HG03139 (cell line): ENCODE measurements around the gene SPAG6.
"Not testable (repeated sequence)": the region's sequence is repeated elsewhere in the genome, so short reads cannot be mapped to it uniquely, and the experiment has no call there.

Experiments
- ATAC-seq: cut with Tn5 transposase; IDR thresholded peaks from one replicate; pipeline ENCODE4 v1.9.1; 2021; ENCODE audit not compliant: unreplicated experiment

The SPAG6 gene

DNA sequence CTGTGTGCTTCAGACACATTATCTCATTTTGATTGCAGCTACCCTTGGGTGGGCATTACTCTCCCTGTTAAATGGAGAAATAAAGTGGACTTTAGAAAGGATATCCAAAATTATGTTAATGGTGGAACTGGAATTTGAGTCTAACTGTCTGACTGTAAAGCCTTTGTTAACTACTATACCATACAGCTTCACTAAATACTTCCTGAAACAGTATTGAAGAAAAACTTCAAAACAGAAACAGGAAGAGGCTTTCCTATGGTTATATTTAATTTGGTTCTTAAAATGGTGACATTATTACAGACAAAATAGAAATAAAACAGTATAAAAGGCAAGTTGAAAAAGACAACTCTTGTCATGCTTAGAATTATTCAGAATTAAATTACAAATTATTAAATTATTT is 25.0 kb downstream of the SPAG6 start:
- no peak for ATAC-seq

DNA sequence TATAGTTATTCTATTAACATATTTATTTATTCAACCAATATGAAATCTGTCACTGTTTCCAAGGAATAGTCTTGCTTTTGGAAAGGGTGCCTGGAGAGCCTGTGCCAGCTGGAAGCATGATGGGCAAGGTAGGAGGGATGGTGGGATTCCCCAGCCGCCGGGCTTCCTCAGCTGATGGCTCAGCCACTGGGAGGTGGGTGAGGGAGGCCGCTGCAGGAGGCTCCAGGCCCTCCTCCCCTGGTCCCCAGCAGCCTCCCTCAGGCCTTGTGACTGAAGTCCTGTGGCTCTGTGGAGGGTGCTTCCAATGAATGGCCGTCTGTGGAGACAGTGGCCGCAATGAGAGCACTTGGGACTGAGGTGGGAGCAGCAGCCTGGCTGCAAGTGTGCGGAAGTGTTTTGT is 27.0 kb downstream of the SPAG6 start:
- no peak for ATAC-seq

DNA sequence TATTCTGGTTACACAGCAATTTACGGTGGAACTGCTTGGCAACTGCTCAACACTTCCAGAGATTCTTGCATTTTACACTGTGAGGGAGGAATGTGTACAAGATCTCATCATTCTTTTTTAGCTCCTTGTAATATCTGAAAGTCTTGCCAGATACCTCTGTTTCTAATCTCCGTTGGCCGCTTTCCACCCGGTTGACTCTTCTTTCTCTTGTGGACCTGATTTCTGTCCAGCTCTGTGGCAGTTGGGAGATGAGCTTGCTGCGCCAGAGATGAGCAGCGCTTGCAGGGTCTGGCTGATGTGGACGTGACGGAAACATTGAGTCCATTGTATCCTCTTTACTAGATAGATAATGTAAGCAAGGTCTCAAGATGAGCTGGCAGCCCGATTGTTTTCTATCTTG is 27.6 kb downstream of the SPAG6 start:
- ATAC-seq, result no peak

DNA sequence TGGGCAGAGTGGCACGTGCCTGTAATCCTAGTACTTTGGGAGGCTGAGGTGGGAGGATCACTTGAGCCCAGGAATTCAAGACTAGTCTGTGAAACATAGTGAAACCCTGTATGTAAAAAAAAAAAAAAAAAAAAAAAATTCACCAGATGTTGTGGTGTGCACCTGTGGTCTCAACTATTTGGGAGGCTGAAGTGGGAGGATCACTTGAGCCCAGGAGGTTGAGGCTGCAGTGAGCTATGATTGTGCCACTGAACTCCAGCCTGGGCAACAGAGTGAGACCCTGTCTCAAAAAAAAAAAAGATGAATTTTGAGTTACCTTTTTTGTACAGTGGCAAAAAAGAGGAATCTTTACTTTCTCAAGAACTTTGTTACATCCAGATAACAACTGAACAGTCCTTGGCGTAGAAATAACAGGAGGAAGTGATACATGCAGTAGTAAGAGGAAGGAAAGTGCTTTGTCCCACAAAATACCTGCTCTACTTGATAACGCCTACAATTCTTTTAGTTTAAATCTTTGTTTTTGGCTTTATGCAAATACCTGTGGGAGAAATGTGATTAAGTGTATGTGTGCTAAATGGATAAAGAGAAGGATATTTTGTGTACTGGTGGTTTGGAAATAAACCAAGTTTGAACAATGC is 29.3 kb downstream of the SPAG6 start:
- no peak for ATAC-seq

DNA sequence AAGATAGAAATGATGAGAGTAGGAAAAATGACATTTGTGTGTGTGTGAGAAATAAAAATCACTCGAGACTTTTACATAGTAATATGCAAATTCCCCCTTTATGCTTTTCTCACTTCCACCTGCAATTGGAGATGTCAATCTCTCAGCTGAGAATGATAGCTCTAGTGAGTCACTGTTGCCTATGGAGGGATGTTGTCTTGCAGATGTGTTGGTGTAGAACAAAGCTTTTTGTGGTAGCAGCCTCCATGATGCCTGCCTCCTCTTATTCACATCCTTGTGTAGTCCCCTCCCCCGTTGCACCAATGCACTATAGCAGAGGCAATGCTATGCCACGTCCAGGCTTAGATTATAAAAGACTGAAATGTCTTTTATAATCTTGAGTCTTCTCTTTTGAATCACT is 33.8 kb downstream of the SPAG6 start:
- ATAC-seq, result no peak

DNA sequence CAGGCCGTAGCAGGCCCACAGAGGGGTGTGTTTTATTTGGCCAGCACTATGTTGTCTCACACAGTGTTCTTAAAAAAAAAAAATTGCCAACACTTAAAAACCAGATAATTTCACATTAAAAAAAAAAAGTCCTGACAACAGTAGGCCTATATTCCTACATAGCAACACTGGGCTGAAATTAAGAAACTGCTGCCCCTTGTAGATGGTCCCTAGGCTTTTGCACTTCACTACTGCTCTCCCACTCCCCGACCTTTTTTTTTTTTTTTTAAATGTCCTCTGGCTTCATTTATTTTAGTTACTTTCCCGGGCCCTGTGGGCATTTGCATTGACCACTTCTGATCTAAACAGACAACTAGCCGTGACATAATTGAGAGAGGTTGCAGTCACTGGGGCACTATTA is 36.0 kb downstream of the SPAG6 start:
- no peak for ATAC-seq

DNA sequence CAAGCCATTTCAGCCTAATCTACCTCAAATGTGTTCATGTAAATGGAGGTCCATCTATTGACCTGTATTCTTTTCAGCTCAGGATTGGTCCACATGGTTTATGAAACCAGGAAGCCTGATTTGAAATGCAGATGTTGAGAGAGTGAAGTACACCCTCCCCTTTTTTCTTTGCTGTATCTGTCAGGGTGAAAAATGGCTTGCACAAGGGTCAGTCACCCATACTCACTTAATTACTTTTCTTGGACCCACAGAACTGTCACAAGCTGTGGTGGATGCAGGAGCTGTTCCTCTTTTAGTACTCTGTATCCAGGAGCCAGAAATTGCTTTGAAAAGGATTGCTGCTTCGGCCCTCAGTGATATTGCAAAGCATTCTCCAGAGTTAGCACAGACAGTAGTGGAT is 41.2 kb downstream of the SPAG6 start:
- ATAC-seq, result no peak

DNA sequence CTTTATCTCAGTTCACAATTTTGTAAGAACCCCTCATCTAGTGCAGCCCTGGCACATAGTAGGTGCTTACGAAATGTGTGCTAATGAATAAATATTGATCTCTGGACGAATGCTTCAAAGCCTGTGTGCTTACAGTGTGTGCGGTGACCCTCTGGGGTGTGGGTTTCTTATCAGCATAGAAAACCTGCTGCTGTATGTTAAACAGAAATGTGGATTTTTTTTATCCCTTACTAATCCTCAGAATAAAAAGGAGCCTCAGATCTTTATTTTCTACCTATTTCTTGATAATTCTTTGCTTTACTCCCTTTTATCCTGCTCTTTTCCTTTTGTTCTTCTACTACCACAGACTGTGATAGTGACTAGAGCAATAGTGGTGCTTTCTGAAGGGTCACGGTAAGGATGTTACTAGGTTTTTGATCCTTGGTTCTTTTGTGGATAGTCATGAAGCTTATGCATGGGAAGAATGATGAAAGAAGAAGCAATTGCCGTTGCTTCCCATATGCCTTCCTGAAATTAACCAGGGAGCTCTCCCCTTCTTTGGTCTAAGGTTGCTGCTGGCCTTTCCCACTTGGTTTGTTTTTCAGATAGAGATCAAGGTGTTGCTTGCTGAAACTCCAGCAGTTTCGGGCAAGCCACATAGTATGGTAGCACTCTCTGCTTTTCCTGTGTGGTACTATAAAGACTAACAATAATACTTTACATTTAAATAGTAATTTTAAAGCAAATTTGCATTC is 44.7 kb downstream of the SPAG6 start:
- ATAC-seq, result no peak

DNA sequence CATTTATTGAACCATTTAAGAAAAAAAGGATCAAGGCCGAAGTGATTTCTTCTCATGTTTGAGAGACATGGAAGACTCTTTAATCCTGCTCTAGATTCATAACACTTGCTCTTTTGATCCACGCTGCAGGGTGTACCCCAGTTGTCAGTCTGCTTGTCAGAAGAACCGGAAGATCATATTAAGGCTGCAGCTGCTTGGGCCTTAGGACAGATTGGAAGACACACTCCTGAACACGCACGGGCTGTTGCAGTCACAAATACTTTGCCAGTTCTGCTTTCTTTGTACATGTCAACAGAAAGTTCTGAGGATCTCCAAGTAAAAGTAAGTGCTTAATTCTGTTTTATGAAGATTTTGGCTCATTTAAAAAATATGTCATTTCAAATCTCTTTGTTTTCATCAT is 46.3 kb downstream of the SPAG6 start:
- no peak for ATAC-seq

DNA sequence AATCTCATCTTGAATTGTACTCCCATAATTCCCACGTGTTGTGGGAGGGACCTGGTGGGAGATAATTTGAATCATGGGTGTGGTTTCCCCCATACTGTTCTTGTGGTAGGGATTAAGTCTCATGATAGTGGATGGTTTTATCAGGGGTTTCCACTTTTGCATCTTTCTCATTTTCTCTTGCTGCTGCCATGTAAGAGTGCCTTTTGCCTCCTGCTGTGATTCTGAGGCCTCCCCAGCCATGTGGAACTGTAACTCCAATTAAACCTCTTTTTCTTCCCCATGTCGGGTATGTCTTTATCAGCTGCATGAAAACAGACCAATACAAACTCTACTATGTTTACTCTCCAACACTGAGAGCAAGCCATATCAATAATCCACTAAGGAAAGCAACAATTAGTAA is 50.9 kb downstream of the SPAG6 start:
- not testable (repeated sequence) for ATAC-seq

DNA sequence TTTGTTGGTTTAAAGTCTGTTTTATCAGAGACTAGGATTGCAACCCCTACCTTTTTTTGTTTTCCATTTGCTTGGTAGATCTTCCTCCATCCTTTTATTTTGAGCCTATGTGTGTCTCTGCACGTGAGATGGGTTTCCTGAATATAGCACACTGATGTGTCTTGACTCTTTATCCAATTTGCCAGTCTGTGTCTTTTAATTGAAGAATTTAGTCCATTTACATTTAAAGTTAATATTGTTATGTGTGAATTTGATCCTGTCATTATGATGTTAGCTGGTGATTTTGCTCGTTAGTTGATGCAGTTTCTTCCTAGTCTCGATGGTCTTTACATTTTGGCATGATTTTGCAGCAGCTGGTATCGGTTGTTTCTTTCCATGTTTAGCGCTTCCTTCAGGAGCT is 61.6 kb downstream of the SPAG6 start:
- ATAC-seq, result not testable (repeated sequence)

DNA sequence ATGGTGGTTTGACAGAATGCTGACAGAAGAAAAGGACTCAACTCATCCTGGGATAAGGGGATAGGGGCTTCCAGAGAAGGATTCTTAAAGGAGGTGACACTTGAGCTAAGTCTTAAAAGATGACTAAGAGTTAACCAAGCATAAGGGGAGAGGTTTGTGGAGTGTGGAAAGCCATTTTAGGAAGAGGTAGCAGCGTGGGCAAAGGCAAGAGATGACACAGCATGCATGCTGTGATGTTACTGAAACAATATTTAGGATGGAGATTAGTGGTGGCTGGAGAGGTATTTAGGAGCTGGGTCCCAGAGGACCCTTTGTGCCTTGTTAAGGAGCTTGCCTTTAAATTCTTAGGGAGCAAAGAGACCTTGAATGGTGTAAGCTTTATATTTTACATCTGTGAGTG is 65.1 kb downstream of the SPAG6 start:
- ATAC-seq, result no peak

DNA sequence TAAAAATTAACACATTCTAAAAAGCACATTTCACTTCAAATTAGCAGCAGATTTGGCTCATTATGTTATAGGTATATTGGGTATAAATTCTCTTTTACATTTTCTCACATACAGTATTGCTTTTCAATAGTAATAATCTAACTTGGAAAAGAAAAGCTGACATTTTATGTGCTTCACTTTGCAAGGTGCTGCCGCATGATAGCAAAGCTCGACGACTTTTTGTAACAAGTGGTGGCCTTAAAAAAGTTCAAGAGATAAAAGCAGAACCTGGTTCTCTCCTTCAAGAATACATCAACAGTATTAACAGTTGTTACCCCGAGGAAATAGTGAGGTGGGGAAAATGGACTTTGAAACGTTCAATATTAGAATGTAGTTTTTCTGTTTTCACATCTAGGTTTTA is 65.5 kb downstream of the SPAG6 start:
- ATAC-seq, result no peak

DNA sequence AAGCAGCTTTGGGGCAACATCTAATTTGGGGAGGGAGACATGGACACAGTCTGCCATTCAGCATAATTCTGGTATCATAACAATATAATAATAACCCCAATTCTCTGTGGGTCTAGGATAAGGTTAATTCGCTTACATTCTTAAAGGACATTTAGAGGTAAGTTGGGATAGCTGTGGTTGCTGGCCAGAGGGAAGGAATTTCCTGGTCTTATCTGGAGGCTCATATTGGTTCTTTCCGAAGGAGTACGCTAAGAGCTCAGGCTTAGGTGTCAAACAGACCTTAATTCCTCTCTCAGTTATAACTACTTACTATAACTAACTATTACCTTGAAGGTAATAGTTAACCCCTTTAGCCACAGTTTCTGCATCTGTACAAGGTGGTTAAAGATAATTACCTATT is 68.8 kb downstream of the SPAG6 start:
- ATAC-seq, result no peak

DNA sequence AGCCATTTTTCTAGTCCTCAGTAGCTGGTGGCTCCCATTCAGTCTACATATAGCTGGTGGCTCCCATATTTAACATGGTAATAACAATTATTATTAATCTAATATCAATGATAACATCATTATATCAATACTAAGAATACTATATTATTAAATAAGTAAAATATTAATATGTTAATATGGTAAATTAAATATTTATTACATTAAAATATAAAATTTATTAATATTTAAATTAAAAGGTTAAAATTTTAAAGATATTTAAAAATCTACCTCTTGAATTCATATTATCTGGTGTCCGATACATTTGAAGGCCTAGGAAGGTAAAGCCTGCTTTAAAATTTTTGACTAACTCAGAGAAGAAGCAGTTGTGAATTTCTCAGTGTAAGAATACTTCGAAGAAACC is 69.8 kb downstream of the SPAG6 start:
- no peak for ATAC-seq

DNA sequence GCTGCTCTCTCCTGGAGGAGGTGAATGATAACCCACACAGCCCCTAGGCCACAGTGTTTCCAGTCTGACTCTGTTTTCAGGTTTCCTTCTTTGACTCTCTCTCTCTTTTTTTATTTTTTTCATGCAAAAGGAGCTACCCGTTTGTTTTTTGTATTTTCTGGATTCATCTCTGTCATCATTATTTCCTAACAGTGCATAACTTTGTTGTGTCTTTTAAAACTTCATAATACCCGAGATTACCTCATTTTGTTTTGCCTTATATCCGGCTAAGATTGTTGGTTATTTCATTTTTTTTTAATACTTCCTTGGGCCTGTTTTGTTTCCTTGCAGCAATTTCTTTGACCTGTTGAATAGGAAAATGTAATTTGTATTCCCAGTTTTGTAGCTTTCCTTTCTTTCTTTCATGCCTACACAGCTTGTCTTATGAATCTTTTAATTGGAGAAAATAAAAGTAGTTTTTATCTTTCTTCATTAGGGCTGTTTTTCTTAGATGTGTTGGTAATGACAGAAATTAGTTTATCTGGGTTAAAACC is 72.5 kb downstream of the SPAG6 start:
- ATAC-seq, result no peak

DNA sequence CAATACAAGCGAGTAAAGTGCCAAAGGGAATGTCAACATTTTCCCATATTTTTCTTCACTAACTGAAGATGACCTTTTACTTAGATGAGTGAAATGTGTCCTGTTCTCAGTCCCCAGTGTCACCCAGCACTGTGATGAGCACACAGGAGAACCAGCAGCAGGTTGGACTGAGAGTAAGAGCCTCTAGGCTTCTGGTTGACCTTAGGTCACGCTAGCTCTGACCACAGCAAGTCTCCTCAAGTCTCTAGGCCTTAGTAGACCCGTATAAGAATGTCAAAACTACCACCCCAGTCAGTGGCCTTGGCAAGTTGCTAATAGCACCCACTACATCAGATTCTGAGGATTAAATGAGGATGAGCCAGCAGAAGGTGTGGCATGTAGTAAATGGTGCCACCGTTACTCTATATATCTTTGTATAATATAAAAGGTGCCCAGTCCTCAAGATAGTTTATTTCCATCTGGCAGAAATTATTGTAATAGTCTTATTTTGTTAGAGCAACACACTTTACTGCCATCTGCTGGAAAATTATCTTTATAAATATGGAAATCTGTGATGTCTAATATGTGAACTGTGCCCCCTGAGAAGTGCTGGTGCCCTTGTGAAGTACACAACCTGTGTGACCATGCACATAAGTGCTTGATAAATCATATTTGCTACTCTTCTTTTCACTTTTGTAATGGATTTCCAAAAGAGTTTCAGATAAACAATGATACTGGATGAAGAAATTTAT is 75.7 kb downstream of the SPAG6 start:
- ATAC-seq, result no peak

DNA sequence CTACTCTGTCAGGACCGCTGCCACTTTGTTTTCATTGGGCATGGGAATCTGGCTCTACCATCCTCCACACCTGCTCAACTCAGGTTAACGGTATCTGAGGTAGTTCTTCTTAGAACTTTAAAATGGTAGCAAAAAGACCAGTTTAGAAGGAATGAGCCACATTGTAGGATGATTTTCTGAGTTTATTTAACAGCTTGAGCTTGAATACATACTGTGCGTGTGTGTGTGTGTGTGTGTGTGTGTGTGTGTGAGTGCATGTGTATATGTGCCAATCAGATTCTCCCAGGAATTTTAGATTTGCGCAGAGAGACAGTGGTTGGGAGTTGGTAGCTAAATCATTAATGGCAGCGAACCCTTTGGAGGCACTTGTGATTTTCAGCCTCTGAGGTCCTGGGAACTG is 81.4 kb downstream of the SPAG6 start:
- no peak for ATAC-seq

DNA sequence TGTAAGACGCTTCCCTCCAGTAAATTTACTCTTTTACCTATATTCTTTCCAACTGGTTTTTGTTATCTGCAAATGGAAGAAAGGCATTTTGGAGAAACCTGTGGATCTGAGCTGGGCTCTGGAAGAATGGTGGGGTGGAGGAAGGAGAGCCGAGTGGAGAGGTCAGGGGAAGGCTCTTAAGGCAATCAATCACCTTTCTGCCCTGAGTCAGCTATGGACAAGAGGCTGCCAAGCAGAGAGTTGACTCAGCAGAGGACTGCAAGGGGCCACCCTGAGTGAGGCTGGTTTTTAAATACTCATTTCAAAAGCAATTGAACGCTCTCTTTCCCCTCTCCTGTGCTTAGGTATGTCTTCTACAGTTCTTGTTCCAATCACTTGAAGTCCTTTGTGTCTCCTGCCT is 81.8 kb downstream of the SPAG6 start:
- no peak for ATAC-seq

DNA sequence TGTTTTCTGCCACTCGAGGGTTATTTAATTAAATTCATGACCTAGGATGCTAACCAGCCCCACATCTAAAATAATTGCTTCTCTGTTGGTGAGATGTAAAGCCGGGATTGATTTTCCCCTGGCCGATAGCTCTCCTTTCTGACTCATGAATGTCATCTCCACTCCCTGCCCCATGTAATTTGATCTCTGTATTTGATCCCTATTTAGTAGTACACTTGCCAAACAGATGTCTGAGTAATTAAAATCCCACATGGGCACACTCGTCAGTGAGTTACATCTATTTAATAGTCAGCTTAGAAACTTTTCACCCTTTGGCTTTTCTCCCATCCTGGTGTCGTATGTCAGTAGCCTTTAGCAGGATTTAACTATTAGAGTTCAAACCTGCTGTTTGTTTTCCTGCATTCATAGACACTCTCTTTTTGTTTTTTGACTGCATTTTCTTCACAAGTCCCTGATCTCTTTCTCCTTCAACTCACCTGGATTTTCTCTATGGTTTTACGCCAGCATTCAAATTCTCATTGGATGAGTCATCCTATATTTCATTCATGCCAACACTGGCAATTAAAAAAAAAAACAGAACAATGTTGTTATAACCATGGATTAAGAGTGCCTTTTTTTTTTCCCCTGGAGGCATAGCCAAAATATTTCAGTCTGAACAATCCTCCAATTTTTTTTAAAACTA is 82.7 kb downstream of the SPAG6 start:
- ATAC-seq, result no peak

DNA sequence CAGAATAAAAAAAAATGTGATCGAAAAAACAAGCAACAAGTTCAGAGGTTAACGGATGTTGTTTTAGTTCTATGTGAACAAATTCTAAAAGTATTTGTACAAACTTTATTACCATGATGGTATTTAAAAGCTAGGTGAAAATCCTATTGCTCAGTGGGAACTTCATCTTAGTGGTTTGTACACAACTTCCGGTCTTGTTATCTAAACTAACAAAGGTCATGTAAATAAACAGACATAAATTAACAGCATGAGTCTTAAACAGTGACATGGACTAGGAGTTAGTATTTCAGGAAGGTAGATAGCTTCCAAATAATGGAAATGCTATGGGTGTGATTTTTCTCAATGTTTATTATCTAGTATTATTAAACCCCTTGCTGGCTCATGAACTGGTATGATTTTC is 83.8 kb downstream of the SPAG6 start:
- ATAC-seq, result no peak
